Ishikawa (cell line): Measurements from ENCODE around the gene NOS2.

Source experiments
- CREB1 ChIP-seq: IDR thresholded peaks from 2 replicates; pipeline ENCODE4 v1.6.1; 2012; ENCODE audit warnings: low read depth
- YY1 ChIP-seq: IDR thresholded peaks from 2 replicates; pipeline ENCODE4 v1.6.1; 2012; ENCODE audit warnings: low read depth
- ZBTB7A ChIP-seq: IDR thresholded peaks from 2 replicates; pipeline ENCODE4 v1.6.1; 2012; ENCODE audit warnings: low read depth

GRCh38 chr17:27821318-27821717 is 21.0 kb upstream of the NOS2 start:
- no peak for TF ChIP-seq CREB1
- TF ChIP-seq YY1 = no peak
- no peak for TF ChIP-seq ZBTB7A
